IMR-90 (cell line): ENCODE data around the gene F12. TPM values are rescaled to one million over a fixed set of nuclear protein-coding genes. Genes with fewer than 3 reads are reported as not detected.

Experiments used
- ATAC-seq: fragments of 200-7000 bp; cut with Tn5 transposase; 2 replicates; pipeline ENCODE4 v1.9.1; 2020; ENCODE audit warnings: low read depth, mild to moderate bottlenecking, moderate library complexity
- BruUV-seq: library from RNA; stranded (reverse); fragments of 400-500 nt; replicated peaks from 2 replicates; lab custom pipeline; 2021; lab: Mats Ljungman, UMichigan
- CTCF ChIA-PET: fragments of 300-600 bp; formaldehyde crosslinking; extraction: SDS; loops from one replicate; lab custom pipeline; 2021; ENCODE audit warnings: antibody characterized with exemption; lab: Yijun Ruan, JAX
- POLR2A ChIA-PET: fragments of 300-600 bp; sonication (Branson Sonifier 250); formaldehyde crosslinking; loops from one replicate; lab custom pipeline; 2022; ENCODE audit warnings: antibody characterized with exemption; ENCODE audit not compliant: unreplicated experiment; lab: Charles Lee
- DNase-seq: peaks from one replicate; pipeline ENCODE4 v3.0.0; 2013
- H2AFZ ChIP-seq: replicated peaks from 2 replicates; pipeline ENCODE3; 2013; ENCODE audit warnings: low read length, mild to moderate bottlenecking; ENCODE audit not compliant: poor library complexity
- H2AK5ac ChIP-seq: 2 replicates; pipeline ENCODE4 v1.6.1; 2013; ENCODE audit warnings: low read depth, low read length, inconsistent platforms
- H2AK9ac ChIP-seq: replicated peaks from 2 replicates; pipeline ENCODE3; 2013; ENCODE audit warnings: mild to moderate bottlenecking, low read depth, low read length, moderate library complexity; ENCODE audit not compliant: poor library complexity
- H2BK120ac ChIP-seq: 2 replicates; pipeline ENCODE4 v1.6.1; 2013; ENCODE audit warnings: low read depth, low read length, inconsistent platforms
- H2BK15ac ChIP-seq: 3 replicates; pipeline ENCODE4 v1.6.1; 2013; ENCODE audit warnings: low read depth, low read length, inconsistent platforms
- H2BK20ac ChIP-seq: 2 replicates; pipeline ENCODE4 v1.6.1; 2013; ENCODE audit warnings: low read depth, mild to moderate bottlenecking, inconsistent platforms, low read length, moderate library complexity
- H2BK5ac ChIP-seq: 2 replicates; pipeline ENCODE4 v1.6.1; 2013; ENCODE audit warnings: mild to moderate bottlenecking, low read depth, low read length, inconsistent platforms; ENCODE audit not compliant: poor library complexity, severe bottlenecking
- H3K14ac ChIP-seq: replicated peaks from 2 replicates; pipeline ENCODE4 v1.6.1; 2013; ENCODE audit warnings: low read depth, low read length, inconsistent platforms
- H3K18ac ChIP-seq: 2 replicates; pipeline ENCODE4 v1.6.1; 2013; ENCODE audit warnings: low read depth, low read length, control low read depth
- H3K23ac ChIP-seq: 2 replicates; pipeline ENCODE4 v1.6.1; 2013; ENCODE audit warnings: low read depth, low read length, inconsistent platforms
- H3K27ac ChIP-seq: 2 replicates; pipeline ENCODE4 v1.5.1; 2013; ENCODE audit warnings: mild to moderate bottlenecking, control low read depth, low read length; ENCODE audit not compliant: insufficient read depth
- H3K27me3 ChIP-seq: 2 replicates; pipeline ENCODE4 v1.6.1; 2013; ENCODE audit warnings: low read length; ENCODE audit not compliant: control insufficient read depth, insufficient read depth
- H3K36me3 ChIP-seq: 2 replicates; pipeline ENCODE4 v1.6.1; 2013; ENCODE audit warnings: low read length, mixed read lengths; ENCODE audit not compliant: control insufficient read depth, insufficient read depth
- H3K4ac ChIP-seq: 2 replicates; pipeline ENCODE4 v1.6.1; 2013; ENCODE audit warnings: low read depth, low read length, inconsistent platforms
- H3K4me1 ChIP-seq: 2 replicates; pipeline ENCODE4 v1.6.1; 2013; ENCODE audit warnings: low read length, mixed read lengths; ENCODE audit not compliant: control insufficient read depth, insufficient read depth
- H3K4me2 ChIP-seq: 2 replicates; pipeline ENCODE4 v1.6.1; 2013; ENCODE audit warnings: low read depth, mild to moderate bottlenecking, control low read depth, low read length, moderate library complexity
- H3K4me3 ChIP-seq: 2 replicates; pipeline ENCODE4 v1.5.1; 2013; ENCODE audit warnings: low read depth, mild to moderate bottlenecking, control low read depth, low read length, moderate library complexity; ENCODE audit not compliant: insufficient read depth
- H3K56ac ChIP-seq: 2 replicates; pipeline ENCODE4 v1.6.1; 2013; ENCODE audit warnings: low read length, inconsistent platforms; ENCODE audit not compliant: insufficient read depth; ENCODE audit errors: extremely low read depth
- H3K79me1 ChIP-seq, 2 experiments: 2 replicates each; pipeline ENCODE4 v1.6.1; 2013; ENCODE audit warnings: low read length in 2 of 2, inconsistent platforms in 1 of 2, low read depth in 1 of 2
- H3K9ac ChIP-seq: 2 replicates; pipeline ENCODE4 v1.6.1; 2013; ENCODE audit warnings: low read depth, low read length, control low read depth
- H3K9me1 ChIP-seq: 2 replicates; pipeline ENCODE4 v1.6.1; 2013; ENCODE audit warnings: low read length, inconsistent platforms; ENCODE audit not compliant: insufficient read depth
- H3K9me3 ChIP-seq: 2 replicates; pipeline ENCODE4 v1.6.1; 2013; ENCODE audit warnings: low read length; ENCODE audit not compliant: control insufficient read depth, insufficient read depth
- H4K20me1 ChIP-seq: 2 replicates; pipeline ENCODE4 v1.6.1; 2013; ENCODE audit warnings: low read length, inconsistent platforms; ENCODE audit not compliant: insufficient read depth
- H4K5ac ChIP-seq: 2 replicates; pipeline ENCODE4 v1.6.1; 2013; ENCODE audit warnings: mild to moderate bottlenecking, low read depth, low read length, control low read depth
- H4K8ac ChIP-seq, 2 experiments: 2 replicates each; pipeline ENCODE4 v1.6.1; 2013; ENCODE audit warnings: low read depth in 2 of 2, low read length in 2 of 2, control low read depth in 1 of 2, inconsistent platforms in 1 of 2
- H4K91ac ChIP-seq: 2 replicates; pipeline ENCODE4 v1.6.1; 2013; ENCODE audit warnings: low read depth, low read length, inconsistent platforms; ENCODE audit not compliant: insufficient read depth
- CEBPB ChIP-seq: IDR thresholded peaks from 2 replicates; pipeline ENCODE4 v1.6.1; 2012; ENCODE audit warnings: low read depth, low read length, improper control_type of control experiment
- CHD1 ChIP-seq: IDR thresholded peaks from 2 replicates; pipeline ENCODE4 v1.6.1; 2012; ENCODE audit warnings: low read depth, low read length, improper control_type of control experiment
- CTCF ChIP-seq: conservative IDR thresholded peaks from 2 replicates; pipeline ENCODE4 v1.5.1; 2012; ENCODE audit warnings: mild to moderate bottlenecking, low read depth, low read length, improper control_type of control experiment
- FOS ChIP-seq: fragments of 150-350 bp; IDR thresholded peaks from 2 replicates; pipeline ENCODE4 v1.6.1; 2016; ENCODE audit warnings: low read depth, low read length
- MAFK ChIP-seq: IDR thresholded peaks from 2 replicates; pipeline ENCODE4 v1.6.1; 2012; ENCODE audit warnings: low read depth, low read length, improper control_type of control experiment
- MXI1 ChIP-seq: IDR thresholded peaks from 2 replicates; pipeline ENCODE4 v1.6.1; 2012; ENCODE audit warnings: low read depth, mild to moderate bottlenecking, low read length, moderate library complexity, borderline replicate concordance
- NFE2L2 ChIP-seq: fragments of 150-350 bp; IDR thresholded peaks from 2 replicates; pipeline ENCODE4 v1.6.1; 2016; ENCODE audit warnings: low read depth, mild to moderate bottlenecking, low read length
- RAD21 ChIP-seq: IDR thresholded peaks from 2 replicates; pipeline ENCODE4 v1.6.1; 2012; ENCODE audit warnings: low read length, improper control_type of control experiment
- RCOR1 ChIP-seq: IDR thresholded peaks from 2 replicates; pipeline ENCODE4 v1.6.1; 2012; ENCODE audit warnings: mild to moderate bottlenecking, low read length, improper control_type of control experiment; ENCODE audit not compliant: insufficient replicate concordance
- SMC3 ChIP-seq: fragments of 150-350 bp; IDR thresholded peaks from 2 replicates; pipeline ENCODE4 v1.6.1; 2016; ENCODE audit warnings: low read depth, mild to moderate bottlenecking, antibody characterized with exemption, low read length, moderate library complexity
- WGBS, 2 experiments: methylation state at CpG; one replicate each; pipeline versions ENCODE4 v1.1.5 to v1.1.7; 2013; ENCODE audit warnings: missing lambda C conversion rate in 2 of 2; ENCODE audit not compliant: insufficient read length in 1 of 2; ENCODE audit errors: extremely low coverage in 2 of 2; 5-methylcytosine and 5-hydroxymethylcytosine counted together
- dilution Hi-C: fragments of 300-500 bp; cut with HindIII; formaldehyde crosslinking; loops from one replicate; pipeline ENCODE4 v1.14.3; 2018; ENCODE audit warnings: low sequenced_read_pairs; ENCODE audit not compliant: unreplicated experiment
- in situ Hi-C: fragments of 300-500 bp; cut with MboI; formaldehyde crosslinking; loops from 3 replicates; pipeline ENCODE4 v1.14.3; 2019; ENCODE audit warnings: low sequenced_read_pairs, inconsistent platforms, mixed read lengths
- intact Hi-C: fragments of 100-400 bp; cut with micrococcal nuclease; formaldehyde crosslinking; loops from 2 replicates; pipeline ENCODE4 v1.10.0; 2022
- polyA plus RNA-seq, 3 experiments: library from polyadenylated mRNA; depleted of rRNA; stranded (reverse); fragments of >200 nt; gene quantifications; 2 replicates each; pipeline ENCODE4 v1.2.3, GENCODE V29; 2012; ENCODE audit warnings: low replicate concordance in 1 of 3
- total RNA-seq: library from RNA; depleted of rRNA; stranded (reverse); fragments of >200 nt; gene quantifications from 2 replicates; pipeline ENCODE4 v1.2.3, GENCODE V29; 2012
- TF ChIP-seq, protein P1 (sequence below): fragments of 150-350 bp; IDR thresholded peaks from 2 replicates; pipeline ENCODE4 v1.6.1; 2017; ENCODE audit warnings: mild to moderate bottlenecking, antibody characterized with exemption, low read length, low read depth
- TF ChIP-seq, protein P2 (sequence below): fragments of 150-350 bp; IDR thresholded peaks from 2 replicates; pipeline ENCODE4 v1.6.1; 2016; ENCODE audit warnings: low read depth, mild to moderate bottlenecking, low read length, moderate library complexity, borderline replicate concordance

F12 gene
- total and polyA plus RNA-seq, 2 of the 4 experiments (the other 2 are of a cell fraction), result 0.36 to 1.2 TPM

- no peaks in the 10 kb centered on the region for H3K9me3 ChIP-seq
- H2AK5ac ChIP-seq, result no peak overlapping the region
- dilution Hi-C loops (no loop called here), in situ Hi-C loops (loop anchor here (5.0 kb wide), 2 partner anchors 37 to 132 kb away; partner anchors contain the start of genes F12 and MXD3), intact Hi-C loops (no loop called here)
- H3K18ac ChIP-seq, result no peak overlapping the region
- H4K5ac ChIP-seq, result no peak overlapping the region
- peak overlapping the region; percentile 26 for H2AK9ac ChIP-seq
- no TSS peak for BruUV-seq
- H4K8ac ChIP-seq, result no peak overlapping the region
- no peak overlapping the region for H2BK5ac ChIP-seq
- H3K23ac ChIP-seq, result no peak overlapping the region
- no peak for TF ChIP-seq FOS
- TF ChIP-seq RAD21, result no peak
- TF ChIP-seq, protein P1, sequence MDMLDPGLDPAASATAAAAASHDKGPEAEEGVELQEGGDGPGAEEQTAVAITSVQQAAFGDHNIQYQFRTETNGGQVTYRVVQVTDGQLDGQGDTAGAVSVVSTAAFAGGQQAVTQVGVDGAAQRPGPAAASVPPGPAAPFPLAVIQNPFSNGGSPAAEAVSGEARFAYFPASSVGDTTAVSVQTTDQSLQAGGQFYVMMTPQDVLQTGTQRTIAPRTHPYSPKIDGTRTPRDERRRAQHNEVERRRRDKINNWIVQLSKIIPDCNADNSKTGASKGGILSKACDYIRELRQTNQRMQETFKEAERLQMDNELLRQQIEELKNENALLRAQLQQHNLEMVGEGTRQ, result no peak
- no peak for TF ChIP-seq CTCF
- TF ChIP-seq RCOR1, result no peak
- TF ChIP-seq MXI1, result no peak
- TF ChIP-seq CEBPB, result no peak
- TF ChIP-seq NFE2L2, result no peak
- TF ChIP-seq, protein P2, sequence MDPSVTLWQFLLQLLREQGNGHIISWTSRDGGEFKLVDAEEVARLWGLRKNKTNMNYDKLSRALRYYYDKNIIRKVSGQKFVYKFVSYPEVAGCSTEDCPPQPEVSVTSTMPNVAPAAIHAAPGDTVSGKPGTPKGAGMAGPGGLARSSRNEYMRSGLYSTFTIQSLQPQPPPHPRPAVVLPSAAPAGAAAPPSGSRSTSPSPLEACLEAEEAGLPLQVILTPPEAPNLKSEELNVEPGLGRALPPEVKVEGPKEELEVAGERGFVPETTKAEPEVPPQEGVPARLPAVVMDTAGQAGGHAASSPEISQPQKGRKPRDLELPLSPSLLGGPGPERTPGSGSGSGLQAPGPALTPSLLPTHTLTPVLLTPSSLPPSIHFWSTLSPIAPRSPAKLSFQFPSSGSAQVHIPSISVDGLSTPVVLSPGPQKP, result no peak
- no peak for TF ChIP-seq CHD1
- no peak for TF ChIP-seq MAFK
- TF ChIP-seq SMC3, result no peak
- WGBS, 2 experiments, result no CpG with 5 or more reads among the region's 7 CpGs
- H4K20me1 ChIP-seq, result peaks cover 11% of the 10 kb centered on the region; the same call in 1 of the 2 replicates
- peaks cover 2% of the 10 kb centered on the region; the same call in 1 of the 2 replicates for H3K36me3 ChIP-seq
- H3K79me1 ChIP-seq, result peaks cover 0 to 4% of the 10 kb centered on the region in 2 experiments; a peak in 1 of 4 replicates
- peaks cover 4% of the 10 kb centered on the region; the same call in 1 of the 2 replicates for H3K9me1 ChIP-seq
- H3K27me3 ChIP-seq, result no peaks in the 10 kb centered on the region
- H2BK15ac ChIP-seq, result no peak overlapping the region
- no peak overlapping the region for H2BK20ac ChIP-seq
- ATAC-seq, result no peak
- no peak overlapping the region for H3K4me2 ChIP-seq
- H3K14ac ChIP-seq, result no peak overlapping the region
- no peak overlapping the region for H3K27ac ChIP-seq
- POLR2A ChIA-PET, result no interaction called here
- no peak overlapping the region for H3K9ac ChIP-seq
- H3K4ac ChIP-seq, result no peak overlapping the region
- no peak overlapping the region for H2AFZ ChIP-seq
- H3K4me1 ChIP-seq, result peaks cover 10% of the 10 kb centered on the region
- H3K56ac ChIP-seq, result no peak overlapping the region
- no peak overlapping the region for H3K4me3 ChIP-seq
- CTCF ChIA-PET, result interaction anchor here (0.9 to 1.3 kb wide), 3 partner anchors 10 to 41 kb away, joined by 3 to 5 read pairs (median 3); no protein-coding TSS in a partner anchor
- DNase-seq, result no peak
- H4K91ac ChIP-seq, result no peak overlapping the region
- H2BK120ac ChIP-seq, result no peak overlapping the region
Observed at GRCh38 chr5:177444106-177445051, 35.0 kb upstream of the F12 start.
